ENCODE results near the gene COPS9.

Gene COPS9

GRCh38 chr2:240166191-240166590 lies 30.1 kb upstream of the COPS9 start:
- no peak overlapping the region for H3K27ac ChIP-seq
- no peak overlapping the region for H3K9ac ChIP-seq
- H4K20me1 ChIP-seq = no peaks in the 10 kb centered on the region
- no peaks in the 10 kb centered on the region for H3K4me1 ChIP-seq
- no peak overlapping the region for H3K4me3 ChIP-seq
- H3K9me3 ChIP-seq = no peaks in the 10 kb centered on the region
- no peak for TF ChIP-seq Cebpa-rat (IDR thresholded peaks at IDR 0.05)
- H3K4me2 ChIP-seq = no peak overlapping the region
- no peaks in the 10 kb centered on the region for H3K27me3 ChIP-seq
- H3K36me3 ChIP-seq = no peaks in the 10 kb centered on the region

- no peak overlapping the region for H3K4me2 ChIP-seq
These were observed 29.6 kb upstream of the COPS9 start for GRCh38 chr2:240165661-240166060.

GRCh38 chr2:240165034-240165433 lies 28.9 kb upstream of the COPS9 start:
- H3K9ac ChIP-seq = no peak overlapping the region
- H3K4me2 ChIP-seq = no peak overlapping the region
- no peak for TF ChIP-seq Cebpa-rat (IDR thresholded peaks at IDR 0.05)
- no peaks in the 10 kb centered on the region for H4K20me1 ChIP-seq
- H3K9me3 ChIP-seq = no peaks in the 10 kb centered on the region
- H3K36me3 ChIP-seq = no peaks in the 10 kb centered on the region
- no peak overlapping the region for H3K27ac ChIP-seq
- no peaks in the 10 kb centered on the region for H3K4me1 ChIP-seq
- no peaks in the 10 kb centered on the region for H3K27me3 ChIP-seq
- no peak overlapping the region for H3K4me3 ChIP-seq

More at GRCh38 chr2:240165661-240166060, 29.6 kb upstream of the COPS9 start:
- H3K9me3 ChIP-seq = no peaks in the 10 kb centered on the region
- H3K4me3 ChIP-seq = no peak overlapping the region
- H3K36me3 ChIP-seq = no peaks in the 10 kb centered on the region
- H3K4me1 ChIP-seq = no peaks in the 10 kb centered on the region
- H3K9ac ChIP-seq = no peak overlapping the region
- no peaks in the 10 kb centered on the region for H4K20me1 ChIP-seq
- H3K27ac ChIP-seq = no peak overlapping the region
- TF ChIP-seq Cebpa-rat (IDR thresholded peaks at IDR 0.05) = no peak
- H3K27me3 ChIP-seq = no peaks in the 10 kb centered on the region

GRCh38 chr2:240164586-240164985 lies 28.5 kb upstream of the COPS9 start:
- H3K4me2 ChIP-seq = no peak overlapping the region
- H3K9me3 ChIP-seq = no peaks in the 10 kb centered on the region
- no peaks in the 10 kb centered on the region for H3K4me1 ChIP-seq
- no peaks in the 10 kb centered on the region for H3K27me3 ChIP-seq
- H3K4me3 ChIP-seq = no peak overlapping the region
- no peaks in the 10 kb centered on the region for H4K20me1 ChIP-seq
- no peak for TF ChIP-seq Cebpa-rat (IDR thresholded peaks at IDR 0.05)
- no peak overlapping the region for H3K27ac ChIP-seq
- H3K36me3 ChIP-seq = no peaks in the 10 kb centered on the region
- no peak overlapping the region for H3K9ac ChIP-seq

DNA sequence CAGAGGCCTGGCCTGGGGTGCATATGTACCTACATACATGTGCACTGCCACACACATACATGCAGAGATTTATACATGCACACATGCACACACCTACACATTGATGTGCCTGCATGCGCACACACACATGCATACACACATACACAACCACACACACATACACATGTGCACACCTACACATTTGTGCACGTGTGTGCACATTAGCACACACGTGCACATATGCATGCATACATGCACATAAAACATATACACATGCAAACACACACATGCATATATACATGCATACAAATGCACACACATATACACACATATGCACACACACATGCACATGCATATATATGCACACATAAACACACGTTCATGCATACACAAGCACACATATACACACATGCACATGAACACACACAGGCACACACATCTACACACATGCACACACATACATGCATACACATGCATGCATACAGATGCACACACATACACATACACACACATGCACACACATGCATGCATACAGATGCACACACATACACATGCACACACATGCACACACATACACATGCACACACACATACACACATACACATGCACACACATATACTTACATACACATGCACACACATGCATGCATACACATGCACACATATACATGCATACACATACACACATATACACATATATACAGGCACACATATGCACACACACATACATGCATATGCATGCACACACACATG lies 27.9 kb upstream of the COPS9 start:
- Histone ChIP-seq H3K4me3 (no peak overlapping the region), H3K27ac (no peak overlapping the region), H3K9ac (no peak overlapping the region), H4K20me1 (no peaks in the 10 kb centered on the region), H3K36me3 (no peaks in the 10 kb centered on the region), H3K27me3 (no peaks in the 10 kb centered on the region), H3K4me1 (no peaks in the 10 kb centered on the region), H3K4me2 (no peak overlapping the region), H3K9me3 (no peaks in the 10 kb centered on the region)
- no peak for TF ChIP-seq Cebpa-rat (IDR thresholded peaks at IDR 0.05)

GRCh38 chr2:240162939-240163714 lies 27.0 kb upstream of the COPS9 start:
- no peak overlapping the region for H3K4me2 ChIP-seq
- no peak overlapping the region for H3K4me3 ChIP-seq
- H3K9me3 ChIP-seq = no peaks in the 10 kb centered on the region
- H3K27ac ChIP-seq = no peak overlapping the region
- no peaks in the 10 kb centered on the region for H4K20me1 ChIP-seq
- no peak overlapping the region for H3K9ac ChIP-seq
- TF ChIP-seq Cebpa-rat (IDR thresholded peaks at IDR 0.05) = no peak
- H3K36me3 ChIP-seq = no peaks in the 10 kb centered on the region
- H3K27me3 ChIP-seq = no peaks in the 10 kb centered on the region
- no peaks in the 10 kb centered on the region for H3K4me1 ChIP-seq

DNA sequence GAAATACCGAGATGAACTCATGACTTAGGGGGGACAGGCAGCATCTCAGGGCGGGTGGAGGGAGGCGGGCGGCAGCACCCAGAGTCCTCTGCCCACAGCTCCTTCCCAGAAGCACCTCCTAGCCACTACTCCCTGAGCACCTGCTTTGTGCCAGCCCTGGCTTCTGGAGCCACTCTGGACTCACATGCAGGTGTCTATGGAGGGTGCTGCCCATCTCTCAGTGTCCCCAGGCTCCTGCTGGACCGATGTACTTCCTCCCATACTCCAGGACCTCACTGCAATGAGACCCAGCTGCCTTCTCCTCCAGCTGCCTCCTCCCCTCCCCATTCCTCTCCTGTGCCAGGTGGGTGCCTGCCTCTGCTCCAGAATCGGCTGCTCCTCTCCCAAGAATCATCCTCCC lies 26.4 kb upstream of the COPS9 start:
- TF ChIP-seq Cebpa-rat (IDR thresholded peaks at IDR 0.05) = no peak
- Histone ChIP-seq H3K9me3 (no peaks in the 10 kb centered on the region), H3K27ac (no peak overlapping the region), H4K20me1 (no peaks in the 10 kb centered on the region), H3K36me3 (no peaks in the 10 kb centered on the region), H3K27me3 (no peaks in the 10 kb centered on the region), H3K4me1 (no peaks in the 10 kb centered on the region), H3K4me3 (no peak overlapping the region), H3K9ac (no peak overlapping the region), H3K4me2 (no peak overlapping the region)

- Histone ChIP-seq H3K9ac (no peak overlapping the region), H4K20me1 (no peaks in the 10 kb centered on the region), H3K27ac (no peak overlapping the region), H3K27me3 (no peaks in the 10 kb centered on the region), H3K9me3 (no peaks in the 10 kb centered on the region), H3K4me1 (no peaks in the 10 kb centered on the region), H3K4me3 (no peak overlapping the region), H3K4me2 (no peak overlapping the region), H3K36me3 (no peaks in the 10 kb centered on the region)
- no peak for TF ChIP-seq Cebpa-rat (IDR thresholded peaks at IDR 0.05)
These were observed 25.9 kb upstream of the COPS9 start for GRCh38 chr2:240162032-240162431.

GRCh38 chr2:240161087-240161750 lies 25.1 kb upstream of the COPS9 start:
- no peaks in the 10 kb centered on the region for H3K36me3 ChIP-seq
- H3K4me1 ChIP-seq = no peaks in the 10 kb centered on the region
- H3K4me3 ChIP-seq = no peak overlapping the region
- H3K27ac ChIP-seq = no peak overlapping the region
- no peaks in the 10 kb centered on the region for H3K9me3 ChIP-seq
- H3K27me3 ChIP-seq = no peaks in the 10 kb centered on the region
- H3K9ac ChIP-seq = no peak overlapping the region
- no peak for TF ChIP-seq Cebpa-rat (IDR thresholded peaks at IDR 0.05)
- no peak overlapping the region for H3K4me2 ChIP-seq
- H4K20me1 ChIP-seq = no peaks in the 10 kb centered on the region

All from BLaER1 (cell line).